ENCODE data around the gene RASGEF1B.

GRCh38 chr4:81436941-81437574, 34.6 kb downstream of the RASGEF1B start:
- TF ChIP-seq CTCF (IDR thresholded peaks at IDR 0.05; ENCODE audit: poor library complexity) (no peak), EZH2 (IDR thresholded peaks at IDR 0.05; ENCODE audit: borderline replicate concordance) (no peak), EZH2phosphoT487 (IDR thresholded peaks at IDR 0.05; ENCODE audit: low read depth, severe bottlenecking, unreplicated experiment) (no peak)
